ENCODE data around the gene TXNIP.

TXNIP gene

DNA sequence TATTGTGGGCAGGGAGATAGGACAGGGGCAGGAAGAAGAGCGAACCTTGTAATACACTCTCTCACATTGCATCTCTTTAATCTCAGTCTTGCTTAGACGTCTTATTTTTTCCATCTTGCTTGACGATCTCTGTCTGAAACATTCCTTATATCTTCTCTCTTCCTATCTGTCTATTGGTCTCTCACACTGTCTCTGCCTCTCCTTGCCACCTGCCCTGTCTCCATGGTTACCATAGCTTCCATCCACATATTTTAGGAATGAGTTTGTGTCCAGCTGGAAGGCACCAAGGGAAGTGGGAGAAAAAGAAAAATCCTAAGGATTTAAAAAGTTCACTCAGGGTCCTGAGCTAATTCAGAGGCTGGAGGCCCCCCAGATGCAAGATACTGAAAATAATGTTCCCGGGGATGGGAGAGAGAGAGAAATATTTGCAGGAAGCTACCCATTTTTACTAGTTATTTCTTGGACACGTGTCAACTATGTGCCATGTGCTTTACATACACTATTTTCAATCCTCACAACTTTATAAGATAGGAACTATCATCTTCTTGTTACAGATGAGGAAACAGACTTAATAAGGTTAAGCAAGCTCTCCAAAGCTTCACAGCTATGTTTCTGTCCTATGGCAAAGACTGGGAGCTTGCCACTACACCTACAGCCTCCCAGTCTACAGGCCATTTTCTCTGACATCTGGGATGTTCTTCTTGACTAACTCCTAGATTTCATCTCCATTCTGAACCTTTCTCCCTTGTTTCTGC is 32.9 kb downstream of the TXNIP start:
- H3K9me3 ChIP-seq (ENCODE audit: insufficient read depth, low read length): peaks cover 6% of the 10 kb centered on the region; the same call in 1 of the 2 replicates
- no peaks in the 10 kb centered on the region for H4K20me1 ChIP-seq (ENCODE audit: insufficient read depth, low read length)
- no peaks in the 10 kb centered on the region for H3K79me2 ChIP-seq (ENCODE audit: low read length)
- no peak overlapping the region for H3K27ac ChIP-seq (ENCODE audit: low read length)
- peak overlapping the region; percentile 81 for H3K4me3 ChIP-seq (ENCODE audit: low read length)
- H2AFZ ChIP-seq (ENCODE audit: low read depth, low read length): 0 out of 2 replicates have a peak overlapping the region, but pooled peaks have one; percentile 17
- H3K4me1 ChIP-seq (ENCODE audit: low read length): peaks cover 33% of the 10 kb centered on the region
- TF ChIP-seq EZH2phosphoT487 (IDR thresholded peaks at IDR 0.05; ENCODE audit: low read depth) (no peak), CTCF (IDR thresholded peaks at IDR 0.05; ENCODE audit: low read depth, low read length) (no peak)
- peak overlapping the region; percentile 73 for H3K9ac ChIP-seq (ENCODE audit: low read length)
- H3K4me2 ChIP-seq (ENCODE audit: low read length): peak overlapping the region; percentile 98
- peaks cover 7% of the 10 kb centered on the region for H3K36me3 ChIP-seq (replicated peaks; ENCODE audit: low read depth, low read length)
- H3K27me3 ChIP-seq (ENCODE audit: low read depth, low read length): peaks cover 18% of the 10 kb centered on the region

GRCh38 chr1:145962157-145963102 is 33.9 kb downstream of the TXNIP start:
- Histone ChIP-seq H3K4me1 (ENCODE audit: low read length) (peaks cover 37% of the 10 kb centered on the region), H3K27ac (ENCODE audit: low read length) (no peak overlapping the region), H4K20me1 (ENCODE audit: insufficient read depth, low read length) (no peaks in the 10 kb centered on the region), H3K79me2 (ENCODE audit: low read length) (no peaks in the 10 kb centered on the region; the same call in 1 of the 2 replicates), H3K9ac (ENCODE audit: low read length) (peak overlapping the region; percentile 73), H3K9me3 (ENCODE audit: insufficient read depth, low read length) (no peaks in the 10 kb centered on the region; the same call in 1 of the 2 replicates), H3K36me3 (replicated peaks; ENCODE audit: low read depth, low read length) (peaks cover 1% of the 10 kb centered on the region), H3K4me3 (ENCODE audit: low read length) (peak overlapping the region; percentile 81), H2AFZ (ENCODE audit: low read depth, low read length) (peak overlapping the region; percentile 87), H3K4me2 (ENCODE audit: low read length) (peak overlapping the region; percentile 98), H3K27me3 (ENCODE audit: low read depth, low read length) (peaks cover 18% of the 10 kb centered on the region)
- TF ChIP-seq CTCF (IDR thresholded peaks at IDR 0.05; ENCODE audit: low read depth, low read length) (no peak), EZH2phosphoT487 (IDR thresholded peaks at IDR 0.05; ENCODE audit: low read depth) (no peak)

DNA sequence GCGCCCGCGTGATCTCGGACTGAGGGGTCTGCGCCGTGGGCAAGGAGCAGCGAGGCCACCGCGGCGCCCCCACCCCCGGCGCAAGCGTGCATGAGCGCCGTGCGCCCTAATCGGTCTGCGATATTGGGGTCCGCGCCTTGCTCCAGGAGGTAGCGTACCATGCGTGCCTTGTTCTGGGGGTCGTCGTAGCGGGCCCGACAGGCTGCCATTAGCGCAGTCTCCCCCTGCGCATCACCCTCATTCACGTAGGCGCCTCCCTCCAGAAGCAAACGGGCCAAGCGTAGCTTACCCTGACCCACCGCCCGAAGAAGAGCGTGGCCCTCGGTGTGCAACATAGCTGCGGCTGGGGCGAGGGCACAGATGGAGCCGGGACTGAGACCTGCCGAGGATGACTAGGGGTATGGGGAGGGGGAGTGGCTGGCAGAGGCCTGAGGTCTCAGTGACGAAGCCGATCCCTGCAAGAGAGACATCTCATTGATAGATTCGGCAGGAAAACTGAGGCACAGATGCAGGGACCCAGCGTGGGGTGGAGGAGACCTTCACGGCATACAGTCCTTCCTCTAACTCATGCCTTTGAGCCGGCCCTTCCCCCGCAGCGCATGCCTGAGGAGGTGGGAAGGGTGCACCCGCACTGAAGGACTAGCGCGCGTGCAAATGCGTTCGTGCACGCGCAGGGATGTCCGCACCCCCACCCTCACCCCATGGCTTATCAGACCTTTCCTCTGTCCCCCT is 34.8 kb downstream of the TXNIP start:
- Histone ChIP-seq H2AFZ (ENCODE audit: low read depth, low read length) (peak overlapping the region; percentile 87), H3K27me3 (ENCODE audit: low read depth, low read length) (peaks cover 18% of the 10 kb centered on the region)
- TF ChIP-seq EZH2phosphoT487 (IDR thresholded peaks at IDR 0.05; ENCODE audit: low read depth): no peak
- no peak for TF ChIP-seq CTCF (IDR thresholded peaks at IDR 0.05; ENCODE audit: low read depth, low read length)

More for the DNA sequence above, 34.8 kb downstream of the TXNIP start:
- no peaks in the 10 kb centered on the region for H4K20me1 ChIP-seq (ENCODE audit: insufficient read depth, low read length)
- peaks cover 42% of the 10 kb centered on the region for H3K4me1 ChIP-seq (ENCODE audit: low read length)
- H3K9me3 ChIP-seq (ENCODE audit: insufficient read depth, low read length): no peaks in the 10 kb centered on the region
- H3K79me2 ChIP-seq (ENCODE audit: low read length): peaks cover 6% of the 10 kb centered on the region
- peak overlapping the region; percentile 73 for H3K9ac ChIP-seq (ENCODE audit: low read length)
- H3K4me3 ChIP-seq (ENCODE audit: low read length): peak overlapping the region; percentile 81
- H3K27ac ChIP-seq (ENCODE audit: low read length): no peak overlapping the region
- no peaks in the 10 kb centered on the region for H3K36me3 ChIP-seq (replicated peaks; ENCODE audit: low read depth, low read length)
- H3K4me2 ChIP-seq (ENCODE audit: low read length): peak overlapping the region; percentile 98

All from OCI-LY3 (cell line).